DOHH2 (cell line): ENCODE data around the gene TRNP1.

Experiments
- H3F3A ChIP-seq: fragments of 200-600 bp; sonication (generic), shearing (Covaris generic); 2 replicates; pipeline ENCODE4 v1.6.0; 2016; ENCODE audit warnings: antibody characterized with exemption, mild to moderate bottlenecking; ENCODE audit not compliant: control insufficient read depth, insufficient read depth
- H3K27ac ChIP-seq: fragments of 200-600 bp; sonication (generic); 2 replicates; pipeline ENCODE4 v1.5.1; 2014; ENCODE audit warnings: low read depth, mild to moderate bottlenecking, low read length, moderate library complexity
- H3K27me3 ChIP-seq: fragments of 200-600 bp; sonication (generic); 2 replicates; pipeline ENCODE4 v1.6.1; 2014; ENCODE audit warnings: mild to moderate bottlenecking, low read length, mixed read lengths; ENCODE audit not compliant: control insufficient read depth
- H3K36me3 ChIP-seq: fragments of 200-600 bp; sonication (generic); 2 replicates; pipeline ENCODE4 v1.6.1; 2014; ENCODE audit warnings: mild to moderate bottlenecking, low read length, moderate library complexity, mixed read lengths; ENCODE audit not compliant: control insufficient read depth
- H3K4me1 ChIP-seq: fragments of 200-600 bp; sonication (generic); 2 replicates; pipeline ENCODE4 v1.6.1; 2014; ENCODE audit warnings: mild to moderate bottlenecking, low read length, mixed read lengths; ENCODE audit not compliant: control insufficient read depth
- H3K4me2 ChIP-seq: fragments of 200-600 bp; sonication (generic); 2 replicates; pipeline ENCODE4 v1.6.0; 2014; ENCODE audit warnings: mild to moderate bottlenecking, low read length, moderate library complexity
- H3K4me3 ChIP-seq: fragments of 200-600 bp; sonication (generic); 2 replicates; pipeline ENCODE4 v1.5.1; 2014; ENCODE audit warnings: mild to moderate bottlenecking, low read length, mixed read lengths
- H3K79me2 ChIP-seq: fragments of 200-600 bp; sonication (generic); 2 replicates; pipeline ENCODE4 v1.6.1; 2014; ENCODE audit warnings: mild to moderate bottlenecking, low read length, mixed read lengths; ENCODE audit not compliant: control insufficient read depth
- H3K9me2 ChIP-seq: fragments of 200-600 bp; sonication (generic); replicated peaks from 2 replicates; pipeline ENCODE4 v1.6.1; 2014; ENCODE audit warnings: mild to moderate bottlenecking, low read length, mixed read lengths; ENCODE audit not compliant: control insufficient read depth
- H3K9me3 ChIP-seq: fragments of 200-600 bp; sonication (generic); 2 replicates; pipeline ENCODE4 v1.6.1; 2014; ENCODE audit warnings: antibody characterized with exemption, low read length, mixed read lengths; ENCODE audit not compliant: control insufficient read depth, insufficient read depth
- H4K20me1 ChIP-seq: fragments of 200-600 bp; sonication (generic); 2 replicates; pipeline ENCODE4 v1.6.0; 2014; ENCODE audit warnings: low read depth, mild to moderate bottlenecking, antibody characterized with exemption, low read length, moderate library complexity; ENCODE audit not compliant: control insufficient read depth, insufficient read depth
- CTCF ChIP-seq: fragments of 200-600 bp; sonication (generic); IDR thresholded peaks from one replicate; pipeline ENCODE4 v1.5.1; 2014; ENCODE audit warnings: antibody characterized with exemption, mild to moderate bottlenecking, low read depth, low read length; ENCODE audit not compliant: poor library complexity, severe bottlenecking
- EZH2phosphoT487 ChIP-seq: fragments of 200-600 bp; sonication (generic); IDR thresholded peaks from 2 replicates; pipeline ENCODE4 v1.6.1; 2017; ENCODE audit warnings: borderline replicate concordance, mild to moderate bottlenecking, antibody characterized with exemption, low read length, moderate library complexity, mixed read lengths

Gene TRNP1

GRCh38 chr1:26971590-26971989, 21.9 kb upstream of the TRNP1 start:
- no peak for TF ChIP-seq CTCF
- TF ChIP-seq EZH2phosphoT487, result no peak
- Histone ChIP-seq H4K20me1 (no peaks in the 10 kb centered on the region), H3F3A (no peaks in the 10 kb centered on the region), H3K27ac (no peak overlapping the region), H3K36me3 (no peaks in the 10 kb centered on the region), H3K4me3 (no peak overlapping the region), H3K79me2 (no peaks in the 10 kb centered on the region), H3K9me2 (no peaks in the 10 kb centered on the region), H3K27me3 (peaks cover 20% of the 10 kb centered on the region), H3K9me3 (no peaks in the 10 kb centered on the region), H3K4me2 (no peak overlapping the region), H3K4me1 (no peaks in the 10 kb centered on the region)

GRCh38 chr1:26972390-26972789, 21.1 kb upstream of the TRNP1 start:
- no peaks in the 10 kb centered on the region for H3K9me2 ChIP-seq
- H3K79me2 ChIP-seq, result no peaks in the 10 kb centered on the region
- H3K4me3 ChIP-seq, result no peak overlapping the region
- peaks cover 20% of the 10 kb centered on the region for H3K27me3 ChIP-seq
- TF ChIP-seq EZH2phosphoT487, result no peak
- no peak for TF ChIP-seq CTCF
- H3K27ac ChIP-seq, result no peak overlapping the region
- H4K20me1 ChIP-seq, result no peaks in the 10 kb centered on the region
- H3K4me2 ChIP-seq, result no peak overlapping the region
- no peaks in the 10 kb centered on the region for H3K9me3 ChIP-seq
- H3F3A ChIP-seq, result no peaks in the 10 kb centered on the region
- no peaks in the 10 kb centered on the region for H3K36me3 ChIP-seq
- no peaks in the 10 kb centered on the region for H3K4me1 ChIP-seq

GRCh38 chr1:26972821-26973220, 20.7 kb upstream of the TRNP1 start:
- H3K4me3 ChIP-seq, result no peak overlapping the region
- H4K20me1 ChIP-seq, result no peaks in the 10 kb centered on the region
- no peaks in the 10 kb centered on the region for H3K36me3 ChIP-seq
- TF ChIP-seq CTCF (no peak), EZH2phosphoT487 (no peak)
- no peaks in the 10 kb centered on the region for H3F3A ChIP-seq
- H3K9me2 ChIP-seq, result no peaks in the 10 kb centered on the region
- H3K79me2 ChIP-seq, result no peaks in the 10 kb centered on the region
- no peak overlapping the region for H3K4me2 ChIP-seq
- H3K9me3 ChIP-seq, result no peaks in the 10 kb centered on the region
- no peaks in the 10 kb centered on the region for H3K4me1 ChIP-seq
- peaks cover 22% of the 10 kb centered on the region for H3K27me3 ChIP-seq
- H3K27ac ChIP-seq, result no peak overlapping the region
